ENCODE results near the gene CCNI2.
"Not testable (repeated sequence)": the region's sequence is repeated elsewhere in the genome, so short reads cannot be mapped to it uniquely, and the experiment has no call there.

The CCNI2 gene

GRCh38 chr5:132788990-132789886, 42.0 kb downstream of the CCNI2 start:
- FAIRE-seq (no peak), DNase-seq (ENCODE audit: insufficient read length, low spot score) (no peak)

GRCh38 chr5:132790201-132790865, 43.1 kb downstream of the CCNI2 start:
- no peak for TF ChIP-seq POLR2A (IDR thresholded peaks at IDR 0.05; ENCODE audit: low read depth, low read length)
- DNase-seq (ENCODE audit: insufficient read length, low spot score) (no peak), FAIRE-seq (no peak)

More at GRCh38 chr5:132788990-132789886, 42.0 kb downstream of the CCNI2 start:
- no peak for TF ChIP-seq POLR2A (IDR thresholded peaks at IDR 0.05; ENCODE audit: low read depth, low read length)

- TF ChIP-seq POLR2A (IDR thresholded peaks at IDR 0.05; ENCODE audit: low read depth, low read length) = no peak
- no peak for DNase-seq (ENCODE audit: insufficient read length, low spot score)
- FAIRE-seq = no peak
Observed at GRCh38 chr5:132791026-132791425, 43.8 kb downstream of the CCNI2 start.

GRCh38 chr5:132797651-132798050, 50.4 kb downstream of the CCNI2 start:
- DNase-seq (ENCODE audit: insufficient read length, low spot score) (no peak), FAIRE-seq (no peak)
- TF ChIP-seq POLR2A (IDR thresholded peaks at IDR 0.05; ENCODE audit: low read depth, low read length) = no peak

GRCh38 chr5:132799392-132799791, 52.2 kb downstream of the CCNI2 start:
- DNase-seq (ENCODE audit: insufficient read length, low spot score) = no peak
- FAIRE-seq = no peak
- no peak for TF ChIP-seq POLR2A (IDR thresholded peaks at IDR 0.05; ENCODE audit: low read depth, low read length)

- DNase-seq (ENCODE audit: insufficient read length, low spot score) = no peak
- TF ChIP-seq POLR2A (IDR thresholded peaks at IDR 0.05; ENCODE audit: low read depth, low read length) = no peak
- FAIRE-seq = no peak
Observed at GRCh38 chr5:132800545-132800944, 53.3 kb downstream of the CCNI2 start.

- DNase-seq (ENCODE audit: insufficient read length, low spot score) (no peak), FAIRE-seq (no peak)
- no peak for TF ChIP-seq POLR2A (IDR thresholded peaks at IDR 0.05; ENCODE audit: low read depth, low read length)
Observed at GRCh38 chr5:132802044-132802684, 54.9 kb downstream of the CCNI2 start.

GRCh38 chr5:132802685-132803066, 55.5 kb downstream of the CCNI2 start:
- DNase-seq (ENCODE audit: insufficient read length, low spot score); FAIRE-seq: not testable (repeated sequence)

Data from H54 (cell line).